ENCODE measurements around the gene LSAMP. TPM values are rescaled to one million over a fixed set of nuclear protein-coding genes. Genes with fewer than 3 reads are reported as not detected.
A peak's percentile ranks its signal among the peaks of the same experiment; 100 is the strongest.

The LSAMP gene
- total RNA-seq, 1 experiment from 2014 or later = 5.7 TPM

DNA sequence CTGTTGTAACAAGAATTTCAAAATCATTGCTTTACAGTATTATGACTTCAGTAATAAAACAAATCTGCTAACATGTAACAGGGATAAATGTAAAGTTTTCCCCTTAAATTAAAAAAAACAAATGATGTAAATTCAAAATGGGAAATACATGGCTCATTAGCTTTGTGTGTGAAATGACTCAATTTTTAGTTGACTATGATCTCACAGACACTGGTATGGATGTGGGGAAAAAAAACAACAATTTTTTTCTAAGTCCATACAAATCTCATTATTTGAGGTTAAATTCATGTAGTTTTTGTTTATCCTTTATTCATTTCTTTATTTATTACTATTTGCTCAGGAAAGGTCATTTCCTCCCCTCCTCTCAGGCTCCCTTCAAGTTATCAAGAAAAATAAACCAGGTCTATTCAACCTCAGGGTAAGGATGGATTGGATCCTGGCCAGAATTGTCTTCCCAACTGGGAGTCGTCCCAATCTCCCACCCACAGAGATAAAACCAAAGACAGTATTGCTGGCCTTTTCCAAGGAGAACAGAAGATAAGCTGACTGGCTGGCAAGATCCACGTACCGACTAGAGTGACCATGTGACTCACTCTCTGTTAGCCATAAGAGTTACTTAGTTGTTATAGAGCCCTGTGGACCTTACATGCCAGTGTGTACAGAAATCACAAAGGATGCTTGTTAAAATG lies 448.7 kb downstream of the LSAMP start:
- ChIA-PET CTCF (interaction anchor here (0.6 kb wide), 1 partner anchor 10 kb away, joined by 3 read pairs; no protein-coding TSS in a partner anchor), POLR2A (no interaction called here)
- DNase-seq (ENCODE audit: low spot score) (no peak), ATAC-seq (no peak)
- H3K4me3 Mint-ChIP-seq = no peak overlapping the region
- H3K4me1 Mint-ChIP-seq = peaks cover 20% of the 10 kb centered on the region
- no peak overlapping the region for H3K27ac Mint-ChIP-seq
- peaks cover 5% of the 10 kb centered on the region for H3K9me3 Mint-ChIP-seq
- TF ChIP-seq MYBL2 (CRISPR knock-in tag; IDR thresholded peaks at IDR 0.05) = no peak
- no peak for TF ChIP-seq PRRX2 (CRISPR knock-in tag; IDR thresholded peaks at IDR 0.05)
- no peak for TF ChIP-seq TEAD4 (CRISPR knock-in tag; IDR thresholded peaks at IDR 0.05)
- TF ChIP-seq, protein P1, sequence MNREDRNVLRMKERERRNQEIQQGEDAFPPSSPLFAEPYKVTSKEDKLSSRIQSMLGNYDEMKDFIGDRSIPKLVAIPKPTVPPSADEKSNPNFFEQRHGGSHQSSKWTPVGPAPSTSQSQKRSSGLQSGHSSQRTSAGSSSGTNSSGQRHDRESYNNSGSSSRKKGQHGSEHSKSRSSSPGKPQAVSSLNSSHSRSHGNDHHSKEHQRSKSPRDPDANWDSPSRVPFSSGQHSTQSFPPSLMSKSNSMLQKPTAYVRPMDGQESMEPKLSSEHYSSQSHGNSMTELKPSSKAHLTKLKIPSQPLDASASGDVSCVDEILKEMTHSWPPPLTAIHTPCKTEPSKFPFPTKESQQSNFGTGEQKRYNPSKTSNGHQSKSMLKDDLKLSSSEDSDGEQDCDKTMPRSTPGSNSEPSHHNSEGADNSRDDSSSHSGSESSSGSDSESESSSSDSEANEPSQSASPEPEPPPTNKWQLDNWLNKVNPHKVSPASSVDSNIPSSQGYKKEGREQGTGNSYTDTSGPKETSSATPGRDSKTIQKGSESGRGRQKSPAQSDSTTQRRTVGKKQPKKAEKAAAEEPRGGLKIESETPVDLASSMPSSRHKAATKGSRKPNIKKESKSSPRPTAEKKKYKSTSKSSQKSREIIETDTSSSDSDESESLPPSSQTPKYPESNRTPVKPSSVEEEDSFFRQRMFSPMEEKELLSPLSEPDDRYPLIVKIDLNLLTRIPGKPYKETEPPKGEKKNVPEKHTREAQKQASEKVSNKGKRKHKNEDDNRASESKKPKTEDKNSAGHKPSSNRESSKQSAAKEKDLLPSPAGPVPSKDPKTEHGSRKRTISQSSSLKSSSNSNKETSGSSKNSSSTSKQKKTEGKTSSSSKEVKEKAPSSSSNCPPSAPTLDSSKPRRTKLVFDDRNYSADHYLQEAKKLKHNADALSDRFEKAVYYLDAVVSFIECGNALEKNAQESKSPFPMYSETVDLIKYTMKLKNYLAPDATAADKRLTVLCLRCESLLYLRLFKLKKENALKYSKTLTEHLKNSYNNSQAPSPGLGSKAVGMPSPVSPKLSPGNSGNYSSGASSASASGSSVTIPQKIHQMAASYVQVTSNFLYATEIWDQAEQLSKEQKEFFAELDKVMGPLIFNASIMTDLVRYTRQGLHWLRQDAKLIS (CRISPR knock-in tag; IDR thresholded peaks at IDR 0.05; ENCODE audit: borderline replicate concordance) = no peak
- no peak for TF ChIP-seq ELF4 (CRISPR knock-in tag; IDR thresholded peaks at IDR 0.05; ENCODE audit: low read depth)
- no peak for TF ChIP-seq ZNF263 (CRISPR knock-in tag; IDR thresholded peaks at IDR 0.05; ENCODE audit: low read depth)
- no peak for TF ChIP-seq ERG (CRISPR knock-in tag; IDR thresholded peaks at IDR 0.05)
- TF ChIP-seq CREB1 (CRISPR knock-in tag; IDR thresholded peaks at IDR 0.05) = no peak
- TF ChIP-seq NFYB (CRISPR knock-in tag; conservative IDR thresholded peaks at IDR 0.05; ENCODE audit: low read depth) = no peak
- TF ChIP-seq ZNF317 (CRISPR knock-in tag; IDR thresholded peaks at IDR 0.05; ENCODE audit: borderline replicate concordance, low read depth) = no peak
- TF ChIP-seq ZNF281 (CRISPR knock-in tag; IDR thresholded peaks at IDR 0.05) = no peak
- H3K36me3 Mint-ChIP-seq = no peaks in the 10 kb centered on the region
- H3K27me3 Mint-ChIP-seq (ENCODE audit: low read depth) = no peaks in the 10 kb centered on the region

GRCh38 chr3:115990669-115991068 lies 454.6 kb downstream of the LSAMP start:
- Mint-ChIP-seq H3K4me3 (no peak overlapping the region), H3K36me3 (no peaks in the 10 kb centered on the region)
- POLR2A ChIA-PET = no interaction called here
- TF ChIP-seq SMAD4 (CRISPR knock-in tag; IDR thresholded peaks at IDR 0.05) (no peak), CBFB (CRISPR knock-in tag; IDR thresholded peaks at IDR 0.05; ENCODE audit: low read depth) (no peak), GABPB1 (CRISPR knock-in tag; IDR thresholded peaks at IDR 0.05) (no peak), ZNF671 (CRISPR knock-in tag; IDR thresholded peaks at IDR 0.05) (no peak), ZBTB43 (CRISPR knock-in tag; IDR thresholded peaks at IDR 0.05) (no peak), CDX4 (CRISPR knock-in tag; IDR thresholded peaks at IDR 0.05; ENCODE audit: borderline replicate concordance) (no peak), KAT7 (CRISPR knock-in tag; IDR thresholded peaks at IDR 0.05; ENCODE audit: borderline replicate concordance) (no peak), TEAD1 (CRISPR knock-in tag; IDR thresholded peaks at IDR 0.05) (no peak), PRRX2 (CRISPR knock-in tag; IDR thresholded peaks at IDR 0.05) (no peak), HMGA2 (CRISPR knock-in tag; IDR thresholded peaks at IDR 0.05) (no peak), CREM (CRISPR knock-in tag; IDR thresholded peaks at IDR 0.05) (no peak)
- TF ChIP-seq, protein P2, sequence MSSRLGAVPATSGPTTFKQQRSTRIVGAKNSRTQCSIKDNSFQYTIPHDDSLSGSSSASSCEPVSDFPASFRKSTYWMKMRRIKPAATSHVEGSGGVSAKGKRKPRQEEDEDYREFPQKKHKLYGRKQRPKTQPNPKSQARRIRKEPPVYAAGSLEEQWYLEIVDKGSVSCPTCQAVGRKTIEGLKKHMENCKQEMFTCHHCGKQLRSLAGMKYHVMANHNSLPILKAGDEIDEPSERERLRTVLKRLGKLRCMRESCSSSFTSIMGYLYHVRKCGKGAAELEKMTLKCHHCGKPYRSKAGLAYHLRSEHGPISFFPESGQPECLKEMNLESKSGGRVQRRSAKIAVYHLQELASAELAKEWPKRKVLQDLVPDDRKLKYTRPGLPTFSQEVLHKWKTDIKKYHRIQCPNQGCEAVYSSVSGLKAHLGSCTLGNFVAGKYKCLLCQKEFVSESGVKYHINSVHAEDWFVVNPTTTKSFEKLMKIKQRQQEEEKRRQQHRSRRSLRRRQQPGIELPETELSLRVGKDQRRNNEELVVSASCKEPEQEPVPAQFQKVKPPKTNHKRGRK (CRISPR knock-in tag; IDR thresholded peaks at IDR 0.05; ENCODE audit: borderline replicate concordance) = no peak

More at GRCh38 chr3:115990669-115991068, 454.6 kb downstream of the LSAMP start:
- peaks cover 36% of the 10 kb centered on the region for H3K4me1 Mint-ChIP-seq
- ATAC-seq (peak; percentile 49), DNase-seq (ENCODE audit: low spot score) (no peak)
- H3K9me3 Mint-ChIP-seq = no peaks in the 10 kb centered on the region
- H3K27ac Mint-ChIP-seq = no peak overlapping the region
- no peaks in the 10 kb centered on the region for H3K27me3 Mint-ChIP-seq (ENCODE audit: low read depth)
- CTCF ChIA-PET = interaction anchor here (0.6 to 0.9 kb wide), 2 partner anchors 131 to 527 kb away, joined by 3 read pairs; no protein-coding TSS in a partner anchor
